HepG2 (cell line): Measurements from ENCODE around the gene GRHPR. TPM values are rescaled to one million over a fixed set of nuclear protein-coding genes. Genes with fewer than 3 reads are reported as not detected.

ENCODE experiments used
- CBX2 ChIP-seq, 2 experiments: fragments of 200-600 bp in 1 of 2; sonication (generic); formaldehyde crosslinking in 1 of 2; IDR thresholded peaks; 2 replicates each; pipeline versions ENCODE4 v1.7.0 to v1.8.1; 2018 to 2022; ENCODE audit warnings: low read depth in 2 of 2, low read length in 1 of 2, mild to moderate bottlenecking in 1 of 2, missing genetic modification reagents in 1 of 2
- FOXA3 ChIP-seq: IDR thresholded peaks from 2 replicates; pipeline ENCODE4 v1.6.1; 2016; ENCODE audit warnings: missing genetic modification reagents, missing compliant biosample characterization
- GTF2F1 ChIP-seq: fragments of 150-350 bp; IDR thresholded peaks from 2 replicates; pipeline ENCODE4 v1.6.1; 2014; ENCODE audit warnings: low read length
- PCBP2 ChIP-seq: fragments of 200-400 bp; formaldehyde crosslinking; optimal IDR thresholded peaks from 2 replicates; pipeline ENCODE3; 2018; ENCODE audit warnings: low read length, low read depth; ENCODE audit not compliant: poor library complexity, severe bottlenecking
- SALL1 ChIP-seq: sonication (generic); formaldehyde crosslinking; IDR thresholded peaks from 2 replicates; pipeline ENCODE4 v1.8.0; 2022; ENCODE audit warnings: mild to moderate bottlenecking, missing genetic modification reagents
- TBX3 ChIP-seq: fragments of 450-650 bp; IDR thresholded peaks from 2 replicates; pipeline ENCODE4 v1.6.1; 2017; ENCODE audit warnings: antibody characterized with exemption, mild to moderate bottlenecking, inconsistent platforms, borderline replicate concordance
- TEF ChIP-seq: sonication (generic); formaldehyde crosslinking; IDR thresholded peaks from 2 replicates; pipeline ENCODE4 v1.5.0; 2020; ENCODE audit warnings: missing genetic modification reagents
- TOPORS ChIP-seq: sonication (generic); formaldehyde crosslinking; IDR thresholded peaks from 2 replicates; pipeline ENCODE4 v1.8.0; 2023; ENCODE audit warnings: mild to moderate bottlenecking, missing genetic modification reagents
- ZFY ChIP-seq: sonication (generic); formaldehyde crosslinking; IDR thresholded peaks from 2 replicates; pipeline ENCODE4 v1.4.0; 2020; ENCODE audit warnings: missing genetic modification reagents
- ZNF251 ChIP-seq: sonication (generic); formaldehyde crosslinking; IDR thresholded peaks from 2 replicates; pipeline ENCODE4 v1.9.0; 2021; ENCODE audit warnings: mild to moderate bottlenecking, missing genetic modification reagents
- ZNF276 ChIP-seq: sonication (generic); formaldehyde crosslinking; IDR thresholded peaks from 2 replicates; pipeline ENCODE4 v1.4.0; 2020; ENCODE audit warnings: mild to moderate bottlenecking, low read depth, missing genetic modification reagents
- ZNF333 ChIP-seq: sonication (generic); formaldehyde crosslinking; IDR thresholded peaks from 2 replicates; pipeline ENCODE4 v1.4.0; 2020; ENCODE audit warnings: mild to moderate bottlenecking, missing genetic modification reagents, borderline replicate concordance
- ZNF337 ChIP-seq: sonication (generic); formaldehyde crosslinking; IDR thresholded peaks from 2 replicates; pipeline ENCODE4 v1.5.1; 2020; ENCODE audit warnings: missing genetic modification reagents, low read depth, mild to moderate bottlenecking, borderline replicate concordance
- ZNF552 ChIP-seq: sonication (generic); formaldehyde crosslinking; IDR thresholded peaks from 2 replicates; pipeline ENCODE4 v1.9.0; 2022; ENCODE audit warnings: missing genetic modification reagents, mild to moderate bottlenecking, borderline replicate concordance
- ZNF598 ChIP-seq: sonication (generic); formaldehyde crosslinking; IDR thresholded peaks from 2 replicates; pipeline ENCODE4 v1.5.1; 2020; ENCODE audit warnings: mild to moderate bottlenecking, missing genetic modification reagents, borderline replicate concordance
- ZNF737 ChIP-seq: sonication (generic); formaldehyde crosslinking; IDR thresholded peaks from 2 replicates; pipeline ENCODE4 v1.5.0; 2020; ENCODE audit warnings: missing genetic modification reagents, mild to moderate bottlenecking, borderline replicate concordance
- polyA plus RNA-seq, 8 experiments: library from polyadenylated mRNA; depleted of rRNA in 3 of 8; stranded (reverse) in 7 of 8; unstranded in 1 of 8; fragments of >200 nt; fragmentation: Illumina TruSeq in 4 of 8; extraction: Trizol in 4 of 8; gene quantifications; 2 replicates each; pipeline versions ENCODE4 v1.2.1 to v1.2.3, GENCODE V29; 2011 to 2016; ENCODE audit warnings: low read depth in 4 of 8, missing spikeins in 1 of 8, mixed read lengths in 1 of 8; ENCODE audit not compliant: insufficient read depth in 1 of 8
- total RNA-seq, 5 experiments: library from RNA; depleted of rRNA; stranded (reverse); fragments of >200 nt; fragmentation: Illumina TruSeq; extraction: Trizol; gene quantifications; 2 replicates each; pipeline ENCODE4 v1.2.3, GENCODE V29; 2016; ENCODE audit warnings: low read depth in 1 of 5
- TF ChIP-seq, protein P1 (sequence below): sonication (generic); formaldehyde crosslinking; IDR thresholded peaks from 2 replicates; pipeline ENCODE4 v1.5.1; 2020; ENCODE audit warnings: mild to moderate bottlenecking, missing genetic modification reagents, borderline replicate concordance
- TF ChIP-seq, protein P2 (sequence below): IDR thresholded peaks from 2 replicates; pipeline ENCODE4 v1.6.1; 2018; ENCODE audit warnings: missing genetic modification reagents
- TF ChIP-seq, protein P3 (sequence below): sonication (generic); formaldehyde crosslinking; IDR thresholded peaks from 2 replicates; pipeline ENCODE4 v1.5.0; 2020; ENCODE audit warnings: mild to moderate bottlenecking, missing genetic modification reagents, moderate library complexity
- TF ChIP-seq, protein P4 (sequence below): sonication (generic); formaldehyde crosslinking; IDR thresholded peaks from 2 replicates; pipeline ENCODE4 v1.4.0; 2020; ENCODE audit warnings: missing genetic modification reagents, borderline replicate concordance

Gene GRHPR
- total and polyA plus RNA-seq, 2 of the 13 experiments (the other 11 are each of a cell fraction or from before 2014, with no cell fraction given) = 113 to 115 TPM

DNA sequence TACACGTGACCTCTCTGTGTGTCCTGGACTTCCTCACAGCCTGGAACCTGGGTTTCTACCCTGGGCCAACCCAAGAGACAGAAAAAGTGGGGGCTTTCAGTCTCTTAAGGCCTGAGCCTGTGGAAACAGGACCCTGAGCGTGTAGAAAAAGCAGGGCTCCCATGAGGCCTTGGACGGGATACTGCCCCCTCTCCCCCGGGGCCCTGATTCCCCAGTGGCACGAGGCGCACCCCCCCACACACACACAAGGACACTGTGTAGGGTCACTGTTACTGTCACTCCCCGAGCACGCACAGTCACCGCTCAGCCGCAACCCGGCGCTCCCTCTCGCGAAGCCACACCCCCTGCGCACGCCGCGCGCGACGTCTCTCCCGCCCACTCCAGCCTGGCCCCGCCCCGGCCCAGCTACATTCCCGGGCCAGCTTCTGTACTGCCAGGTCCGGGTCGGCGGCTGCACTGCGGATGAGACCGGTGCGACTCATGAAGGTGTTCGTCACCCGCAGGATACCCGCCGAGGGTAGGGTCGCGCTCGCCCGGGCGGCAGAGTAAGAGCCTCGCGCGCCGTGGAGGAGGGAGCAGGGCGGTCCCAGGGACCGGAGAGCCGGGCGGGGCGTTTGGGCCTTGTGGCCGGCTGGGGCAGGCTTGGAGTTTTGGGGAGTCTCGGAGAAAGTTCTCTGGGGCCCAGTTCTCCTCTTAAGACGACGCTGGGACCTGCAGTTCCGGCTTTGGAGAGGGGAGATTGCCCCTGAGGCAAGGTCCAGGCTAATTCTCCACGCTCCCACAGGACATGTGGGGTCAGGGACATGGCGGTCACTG, at the start of gene GRHPR (continued):
- TF ChIP-seq PCBP2 (no peak), ZNF337 (CRISPR knock-in tag) (peak; percentile 33; the same call in 1 of the 2 replicates), GTF2F1 (no peak), ZNF276 (CRISPR knock-in tag) (peak; percentile 82), CBX2 (IDR thresholded peaks at IDR 0.05; ENCODE audit: low read depth, low read length) (no peak), CBX2 (CRISPR knock-in tag; IDR thresholded peaks at IDR 0.05; ENCODE audit: low read depth) (no peak), FOXA3 (peak; percentile 43; the same call in 1 of the 2 replicates), ZNF737 (no peak), ZFY (CRISPR knock-in tag) (peak; percentile 94), ZNF333 (no peak), SALL1 (CRISPR knock-in tag) (peak; percentile 76), ZNF251 (no peak), TEF (CRISPR knock-in tag) (0 out of 2 replicates have a peak, but pooled peaks have one; percentile 18), TOPORS (CRISPR knock-in tag) (no peak), TBX3 (no peak), ZNF598 (CRISPR knock-in tag) (peak; percentile 57; the same call in 1 of the 2 replicates), ZNF552 (CRISPR knock-in tag) (no peak)
- TF ChIP-seq, protein P1, sequence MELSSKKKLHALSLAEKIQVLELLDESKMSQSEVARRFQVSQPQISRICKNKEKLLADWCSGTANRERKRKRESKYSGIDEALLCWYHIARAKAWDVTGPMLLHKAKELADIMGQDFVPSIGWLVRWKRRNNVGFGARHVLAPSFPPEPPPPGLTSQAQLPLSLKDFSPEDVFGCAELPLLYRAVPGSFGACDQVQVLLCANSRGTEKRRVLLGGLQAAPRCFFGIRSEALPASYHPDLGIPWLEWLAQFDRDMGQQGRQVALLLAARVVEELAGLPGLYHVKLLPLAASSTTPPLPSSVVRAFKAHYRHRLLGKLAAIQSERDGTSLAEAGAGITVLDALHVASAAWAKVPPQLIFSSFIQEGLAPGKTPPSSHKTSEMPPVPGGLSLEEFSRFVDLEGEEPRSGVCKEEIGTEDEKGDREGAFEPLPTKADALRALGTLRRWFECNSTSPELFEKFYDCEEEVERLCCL (CRISPR knock-in tag) = no peak
- TF ChIP-seq, protein P2, sequence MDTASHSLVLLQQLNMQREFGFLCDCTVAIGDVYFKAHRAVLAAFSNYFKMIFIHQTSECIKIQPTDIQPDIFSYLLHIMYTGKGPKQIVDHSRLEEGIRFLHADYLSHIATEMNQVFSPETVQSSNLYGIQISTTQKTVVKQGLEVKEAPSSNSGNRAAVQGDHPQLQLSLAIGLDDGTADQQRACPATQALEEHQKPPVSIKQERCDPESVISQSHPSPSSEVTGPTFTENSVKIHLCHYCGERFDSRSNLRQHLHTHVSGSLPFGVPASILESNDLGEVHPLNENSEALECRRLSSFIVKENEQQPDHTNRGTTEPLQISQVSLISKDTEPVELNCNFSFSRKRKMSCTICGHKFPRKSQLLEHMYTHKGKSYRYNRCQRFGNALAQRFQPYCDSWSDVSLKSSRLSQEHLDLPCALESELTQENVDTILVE (CRISPR knock-in tag) = no peak; the same call in 1 of the 2 replicates
- TF ChIP-seq, protein P3, sequence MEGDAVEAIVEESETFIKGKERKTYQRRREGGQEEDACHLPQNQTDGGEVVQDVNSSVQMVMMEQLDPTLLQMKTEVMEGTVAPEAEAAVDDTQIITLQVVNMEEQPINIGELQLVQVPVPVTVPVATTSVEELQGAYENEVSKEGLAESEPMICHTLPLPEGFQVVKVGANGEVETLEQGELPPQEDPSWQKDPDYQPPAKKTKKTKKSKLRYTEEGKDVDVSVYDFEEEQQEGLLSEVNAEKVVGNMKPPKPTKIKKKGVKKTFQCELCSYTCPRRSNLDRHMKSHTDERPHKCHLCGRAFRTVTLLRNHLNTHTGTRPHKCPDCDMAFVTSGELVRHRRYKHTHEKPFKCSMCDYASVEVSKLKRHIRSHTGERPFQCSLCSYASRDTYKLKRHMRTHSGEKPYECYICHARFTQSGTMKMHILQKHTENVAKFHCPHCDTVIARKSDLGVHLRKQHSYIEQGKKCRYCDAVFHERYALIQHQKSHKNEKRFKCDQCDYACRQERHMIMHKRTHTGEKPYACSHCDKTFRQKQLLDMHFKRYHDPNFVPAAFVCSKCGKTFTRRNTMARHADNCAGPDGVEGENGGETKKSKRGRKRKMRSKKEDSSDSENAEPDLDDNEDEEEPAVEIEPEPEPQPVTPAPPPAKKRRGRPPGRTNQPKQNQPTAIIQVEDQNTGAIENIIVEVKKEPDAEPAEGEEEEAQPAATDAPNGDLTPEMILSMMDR = peak; percentile 14; the same call in 1 of the 2 replicates
- TF ChIP-seq, protein P4, sequence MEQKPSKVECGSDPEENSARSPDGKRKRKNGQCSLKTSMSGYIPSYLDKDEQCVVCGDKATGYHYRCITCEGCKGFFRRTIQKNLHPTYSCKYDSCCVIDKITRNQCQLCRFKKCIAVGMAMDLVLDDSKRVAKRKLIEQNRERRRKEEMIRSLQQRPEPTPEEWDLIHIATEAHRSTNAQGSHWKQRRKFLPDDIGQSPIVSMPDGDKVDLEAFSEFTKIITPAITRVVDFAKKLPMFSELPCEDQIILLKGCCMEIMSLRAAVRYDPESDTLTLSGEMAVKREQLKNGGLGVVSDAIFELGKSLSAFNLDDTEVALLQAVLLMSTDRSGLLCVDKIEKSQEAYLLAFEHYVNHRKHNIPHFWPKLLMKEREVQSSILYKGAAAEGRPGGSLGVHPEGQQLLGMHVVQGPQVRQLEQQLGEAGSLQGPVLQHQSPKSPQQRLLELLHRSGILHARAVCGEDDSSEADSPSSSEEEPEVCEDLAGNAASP (CRISPR knock-in tag) = peak; percentile 30
